ENCODE data around the gene RDX.

Gene RDX

DNA sequence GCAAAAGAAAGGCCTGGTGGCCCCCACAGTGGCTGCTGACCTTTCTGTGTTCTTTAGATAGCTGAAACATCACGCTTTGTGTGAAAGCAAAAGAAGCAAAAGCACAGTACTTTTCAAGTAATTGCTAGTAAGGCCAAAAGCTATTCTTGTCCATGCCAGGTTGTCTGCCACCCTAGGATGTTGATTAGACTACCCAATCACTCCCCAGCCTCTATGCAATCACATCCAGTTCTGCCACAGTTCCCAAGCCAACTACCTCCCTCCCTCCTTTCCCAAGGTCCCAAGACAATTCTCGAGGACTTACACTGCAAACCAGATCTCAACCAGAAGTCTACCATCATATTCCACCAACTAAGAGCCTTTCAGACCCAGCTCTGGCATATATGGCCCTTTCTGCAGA lies 46.2 kb downstream of the RDX start:
- DNase-seq = no peak
- H2AFZ ChIP-seq (ENCODE audit: low read depth, low read length) = no peak overlapping the region
- no peak overlapping the region for H3K27ac ChIP-seq (ENCODE audit: low read length)
- H3K4me1 ChIP-seq (ENCODE audit: insufficient read depth, low read length) = no peaks in the 10 kb centered on the region
- no peaks in the 10 kb centered on the region for H4K20me1 ChIP-seq (ENCODE audit: insufficient read depth, low read length)
- no peak for TF ChIP-seq EZH2 (IDR thresholded peaks at IDR 0.05; ENCODE audit: borderline replicate concordance, low read depth, low read length, severe bottlenecking)
- TF ChIP-seq, protein P1, sequence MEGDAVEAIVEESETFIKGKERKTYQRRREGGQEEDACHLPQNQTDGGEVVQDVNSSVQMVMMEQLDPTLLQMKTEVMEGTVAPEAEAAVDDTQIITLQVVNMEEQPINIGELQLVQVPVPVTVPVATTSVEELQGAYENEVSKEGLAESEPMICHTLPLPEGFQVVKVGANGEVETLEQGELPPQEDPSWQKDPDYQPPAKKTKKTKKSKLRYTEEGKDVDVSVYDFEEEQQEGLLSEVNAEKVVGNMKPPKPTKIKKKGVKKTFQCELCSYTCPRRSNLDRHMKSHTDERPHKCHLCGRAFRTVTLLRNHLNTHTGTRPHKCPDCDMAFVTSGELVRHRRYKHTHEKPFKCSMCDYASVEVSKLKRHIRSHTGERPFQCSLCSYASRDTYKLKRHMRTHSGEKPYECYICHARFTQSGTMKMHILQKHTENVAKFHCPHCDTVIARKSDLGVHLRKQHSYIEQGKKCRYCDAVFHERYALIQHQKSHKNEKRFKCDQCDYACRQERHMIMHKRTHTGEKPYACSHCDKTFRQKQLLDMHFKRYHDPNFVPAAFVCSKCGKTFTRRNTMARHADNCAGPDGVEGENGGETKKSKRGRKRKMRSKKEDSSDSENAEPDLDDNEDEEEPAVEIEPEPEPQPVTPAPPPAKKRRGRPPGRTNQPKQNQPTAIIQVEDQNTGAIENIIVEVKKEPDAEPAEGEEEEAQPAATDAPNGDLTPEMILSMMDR (IDR thresholded peaks at IDR 0.05; ENCODE audit: borderline replicate concordance, extremely low read depth, low read length, poor library complexity, severe bottlenecking) = no peak
- no peaks in the 10 kb centered on the region for H3K27me3 ChIP-seq (ENCODE audit: insufficient read depth, low read length, poor library complexity)
- no peak overlapping the region for H3K4me2 ChIP-seq (ENCODE audit: insufficient read depth, low read length)
- no peaks in the 10 kb centered on the region for H3K9me3 ChIP-seq (ENCODE audit: insufficient read depth, low read length, severe bottlenecking)
- H3K36me3 ChIP-seq (ENCODE audit: insufficient read depth, low read length) = no peaks in the 10 kb centered on the region
- H3K79me2 ChIP-seq (ENCODE audit: insufficient read depth, low read length) = no peaks in the 10 kb centered on the region
- H3K9ac ChIP-seq (ENCODE audit: low read depth, low read length) = no peak overlapping the region
- no peak overlapping the region for H3K4me3 ChIP-seq (ENCODE audit: low read depth in 1 of 2, low read length in 2 of 2)
- no peak for ATAC-seq (ENCODE audit: insufficient read depth, low read depth)

GRCh38 chr11:110249766-110250165 lies 46.6 kb downstream of the RDX start:
- H3K36me3 ChIP-seq (ENCODE audit: insufficient read depth, low read length) = no peaks in the 10 kb centered on the region
- no peak for TF ChIP-seq EZH2 (IDR thresholded peaks at IDR 0.05; ENCODE audit: borderline replicate concordance, low read depth, low read length, severe bottlenecking)
- H3K9ac ChIP-seq (ENCODE audit: low read depth, low read length) = no peak overlapping the region
- H3K27ac ChIP-seq (ENCODE audit: low read length) = no peak overlapping the region
- DNase-seq (no peak), ATAC-seq (ENCODE audit: insufficient read depth, low read depth) (no peak)
- no peaks in the 10 kb centered on the region for H4K20me1 ChIP-seq (ENCODE audit: insufficient read depth, low read length)
- no peaks in the 10 kb centered on the region for H3K9me3 ChIP-seq (ENCODE audit: insufficient read depth, low read length, severe bottlenecking)
- no peak overlapping the region for H3K4me2 ChIP-seq (ENCODE audit: insufficient read depth, low read length)
- H3K79me2 ChIP-seq (ENCODE audit: insufficient read depth, low read length) = no peaks in the 10 kb centered on the region
- no peak overlapping the region for H3K4me3 ChIP-seq (ENCODE audit: low read depth in 1 of 2, low read length in 2 of 2)
- no peaks in the 10 kb centered on the region for H3K27me3 ChIP-seq (ENCODE audit: insufficient read depth, low read length, poor library complexity)
- H3K4me1 ChIP-seq (ENCODE audit: insufficient read depth, low read length) = no peaks in the 10 kb centered on the region
- no peak overlapping the region for H2AFZ ChIP-seq (ENCODE audit: low read depth, low read length)

- H3K27ac ChIP-seq (ENCODE audit: low read length) = no peak overlapping the region
- H3K4me2 ChIP-seq (ENCODE audit: insufficient read depth, low read length) = no peak overlapping the region
- H2AFZ ChIP-seq (ENCODE audit: low read depth, low read length) = no peak overlapping the region
- ATAC-seq (ENCODE audit: insufficient read depth, low read depth) = no peak
- no peaks in the 10 kb centered on the region for H3K79me2 ChIP-seq (ENCODE audit: insufficient read depth, low read length)
- H3K9me3 ChIP-seq (ENCODE audit: insufficient read depth, low read length, severe bottlenecking) = no peaks in the 10 kb centered on the region
- H3K4me1 ChIP-seq (ENCODE audit: insufficient read depth, low read length) = no peaks in the 10 kb centered on the region
- H3K27me3 ChIP-seq (ENCODE audit: insufficient read depth, low read length, poor library complexity) = no peaks in the 10 kb centered on the region
- no peaks in the 10 kb centered on the region for H3K36me3 ChIP-seq (ENCODE audit: insufficient read depth, low read length)
- no peak for DNase-seq
- H3K9ac ChIP-seq (ENCODE audit: low read depth, low read length) = no peak overlapping the region
- no peak overlapping the region for H3K4me3 ChIP-seq (ENCODE audit: low read depth in 1 of 2, low read length in 2 of 2)
- TF ChIP-seq, protein P1 (IDR thresholded peaks at IDR 0.05; ENCODE audit: borderline replicate concordance, extremely low read depth, low read length, poor library complexity, severe bottlenecking) = peak; percentile 32
- no peak for TF ChIP-seq EZH2 (IDR thresholded peaks at IDR 0.05; ENCODE audit: borderline replicate concordance, low read depth, low read length, severe bottlenecking)
- H4K20me1 ChIP-seq (ENCODE audit: insufficient read depth, low read length) = no peaks in the 10 kb centered on the region
Measured at GRCh38 chr11:110249066-110249465, 47.3 kb downstream of the RDX start.

DNA sequence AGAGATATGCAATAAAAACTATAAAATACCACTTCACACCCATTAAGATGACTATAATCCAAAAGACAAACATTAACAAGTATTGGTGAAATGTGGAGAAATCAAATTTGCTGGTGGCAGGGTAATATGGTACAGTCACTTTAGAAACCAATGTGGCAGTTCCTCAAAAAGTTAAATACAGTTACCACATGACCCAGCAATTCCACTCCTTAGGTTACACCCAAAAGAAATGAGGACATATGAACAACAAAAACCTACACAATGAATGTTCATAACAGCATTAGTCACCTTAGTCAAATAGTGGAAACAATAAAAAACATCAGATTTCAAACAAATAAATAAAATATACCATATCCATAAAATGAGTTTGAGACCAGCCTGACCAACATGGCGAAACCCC lies 52.6 kb downstream of the RDX start:
- H3K36me3 ChIP-seq (ENCODE audit: insufficient read depth, low read length) = no peaks in the 10 kb centered on the region
- H3K4me1 ChIP-seq (ENCODE audit: insufficient read depth, low read length) = no peaks in the 10 kb centered on the region
- no peaks in the 10 kb centered on the region for H3K27me3 ChIP-seq (ENCODE audit: insufficient read depth, low read length, poor library complexity)
- no peaks in the 10 kb centered on the region for H3K9me3 ChIP-seq (ENCODE audit: insufficient read depth, low read length, severe bottlenecking)
- H2AFZ ChIP-seq (ENCODE audit: low read depth, low read length) = no peak overlapping the region
- H4K20me1 ChIP-seq (ENCODE audit: insufficient read depth, low read length) = no peaks in the 10 kb centered on the region
- no peaks in the 10 kb centered on the region for H3K79me2 ChIP-seq (ENCODE audit: insufficient read depth, low read length)
- TF ChIP-seq, protein P1 (IDR thresholded peaks at IDR 0.05; ENCODE audit: borderline replicate concordance, extremely low read depth, low read length, poor library complexity, severe bottlenecking) = no peak
- TF ChIP-seq EZH2 (IDR thresholded peaks at IDR 0.05; ENCODE audit: borderline replicate concordance, low read depth, low read length, severe bottlenecking) = no peak
- no peak for DNase-seq
- H3K4me2 ChIP-seq (ENCODE audit: insufficient read depth, low read length) = no peak overlapping the region
- H3K27ac ChIP-seq (ENCODE audit: low read length) = no peak overlapping the region
- H3K4me3 ChIP-seq (ENCODE audit: low read depth in 1 of 2, low read length in 2 of 2) = no peak overlapping the region
- H3K9ac ChIP-seq (ENCODE audit: low read depth, low read length) = no peak overlapping the region
- ATAC-seq (ENCODE audit: insufficient read depth, low read depth) = no peak

Data from DND-41 (cell line).